SK-N-SH (cell line): Measurements from ENCODE around the gene MTMR11. TPM values are rescaled to one million over a fixed set of nuclear protein-coding genes. Genes with fewer than 3 reads are reported as not detected.

ENCODE experiments used
- CTCF ChIA-PET: fragments of 300-600, 350-600 bp; formaldehyde crosslinking; extraction: SDS; loops from one replicate; lab custom pipeline; 2021; lab: Yijun Ruan, JAX
- POLR2A ChIA-PET: fragments of 350-600 bp; sonication (Branson Sonifier 250); formaldehyde crosslinking; extraction: SDS; loops from one replicate; lab custom pipeline; 2020; ENCODE audit warnings: antibody characterized with exemption, inconsistent platforms; lab: Yijun Ruan, JAX
- DNase-seq: peaks from one replicate; pipeline ENCODE4 v3.0.0; 2012
- H2AFZ ChIP-seq: fragments of 200-600 bp; sonication (generic); 2 replicates; pipeline ENCODE4 v1.8.1; 2016; ENCODE audit warnings: antibody characterized with exemption, mild to moderate bottlenecking, low read depth
- H3F3A ChIP-seq: fragments of 200-600 bp; sonication (generic); replicated peaks from 2 replicates; pipeline ENCODE3; 2016; ENCODE audit warnings: antibody characterized with exemption, mild to moderate bottlenecking; ENCODE audit not compliant: insufficient read depth
- H3K27ac ChIP-seq, 2 experiments: fragments of 200-500 bp in 1 of 2; fragments of 200-600 bp in 1 of 2; sonication (Bioruptor generic) in 1 of 2; sonication (generic), shearing (Covaris generic) in 1 of 2; 2 replicates each; pipeline versions ENCODE4 v1.5.1 to v1.6.1; 2014 to 2016; ENCODE audit warnings: low read depth in 2 of 2, inconsistent platforms in 1 of 2, low read length in 1 of 2, mild to moderate bottlenecking in 1 of 2, mixed read lengths in 1 of 2
- H3K27me3 ChIP-seq: fragments of 200-600 bp; sonication (generic), shearing (Covaris generic); 2 replicates; pipeline ENCODE4 v1.6.1; 2016; ENCODE audit warnings: mixed run types; ENCODE audit not compliant: insufficient read depth
- H3K36me3 ChIP-seq, 2 experiments: fragments of 200-500 bp in 1 of 2; fragments of 200-600 bp in 1 of 2; sonication (Bioruptor generic) in 1 of 2; sonication (generic) in 1 of 2; replicated peaks in 1 of 2; 2 replicates each; pipeline versions ENCODE3 to v1.5.1; 2014 to 2016; ENCODE audit warnings: low read length in 1 of 2, mild to moderate bottlenecking in 1 of 2; ENCODE audit not compliant: insufficient read depth in 2 of 2, control insufficient read depth in 1 of 2
- H3K4me1 ChIP-seq, 2 experiments: fragments of 200-500 bp in 1 of 2; fragments of 200-600 bp in 1 of 2; sonication (Bioruptor generic) in 1 of 2; sonication (generic), shearing (Covaris generic) in 1 of 2; 2 replicates each; pipeline versions ENCODE4 v1.5.1 to v1.6.1; 2014 to 2016; ENCODE audit warnings: low read depth in 1 of 2, low read length in 1 of 2, mixed run types in 1 of 2; ENCODE audit not compliant: insufficient read depth in 2 of 2, control insufficient read depth in 1 of 2
- H3K4me2 ChIP-seq: fragments of 200-600 bp; sonication (generic), shearing (Covaris generic); 2 replicates; pipeline ENCODE4 v1.6.1; 2017; ENCODE audit warnings: mixed run types
- H3K4me3 ChIP-seq, 2 experiments: fragments of 200-500 bp in 1 of 2; fragments of 200-600 bp in 1 of 2; sonication (Bioruptor generic) in 1 of 2; sonication (generic), shearing (Covaris generic) in 1 of 2; 2 replicates each; pipeline versions ENCODE4 v1.5.1 to v1.8.1; 2014 to 2016; ENCODE audit warnings: low read depth in 2 of 2, inconsistent platforms in 1 of 2, low read length in 1 of 2, mild to moderate bottlenecking in 1 of 2, mixed read lengths in 1 of 2, moderate library complexity in 1 of 2
- H3K79me2 ChIP-seq: fragments of 200-600 bp; sonication (generic); 2 replicates; pipeline ENCODE4 v1.8.1; 2017; ENCODE audit warnings: mild to moderate bottlenecking; ENCODE audit not compliant: insufficient read depth
- H3K9ac ChIP-seq: fragments of 200-600 bp; sonication (generic); 2 replicates; pipeline ENCODE4 v1.6.1; 2017; ENCODE audit warnings: mixed run types
- H3K9me2 ChIP-seq: fragments of 200-600 bp; sonication (generic); 2 replicates; pipeline ENCODE4 v1.6.1; 2017; ENCODE audit warnings: mixed run types
- H3K9me3 ChIP-seq: fragments of 200-600 bp; sonication (generic); 2 replicates; pipeline ENCODE4 v1.6.1; 2017; ENCODE audit warnings: mixed run types, mild to moderate bottlenecking, moderate library complexity
- H4K20me1 ChIP-seq: fragments of 200-600 bp; sonication (generic); 2 replicates; pipeline ENCODE4 v1.6.1; 2017; ENCODE audit warnings: mild to moderate bottlenecking, mixed run types; ENCODE audit not compliant: insufficient read depth
- EP300 ChIP-seq, 2 experiments: IDR thresholded peaks; 2 replicates each; pipeline versions ENCODE4 v1.4.0 to v1.6.1; 2012; ENCODE audit warnings: borderline replicate concordance in 1 of 2, low read depth in 1 of 2, low read length in 1 of 2
- FOXJ3 ChIP-seq: sonication (generic); formaldehyde crosslinking; IDR thresholded peaks from 2 replicates; pipeline ENCODE4 v1.5.1; 2020; ENCODE audit warnings: mild to moderate bottlenecking, missing genetic modification reagents
- MEF2A ChIP-seq: IDR thresholded peaks from 2 replicates; pipeline ENCODE4 v1.4.0; 2012; ENCODE audit warnings: low read depth, borderline replicate concordance
- NFIC ChIP-seq: IDR thresholded peaks from 2 replicates; pipeline ENCODE4 v1.4.0; 2012; ENCODE audit warnings: borderline replicate concordance
- NRF1 ChIP-seq: IDR thresholded peaks from 2 replicates; pipeline ENCODE4 v1.6.1; 2012; ENCODE audit warnings: low read depth, mild to moderate bottlenecking, low read length
- RAD21 ChIP-seq: IDR thresholded peaks from 2 replicates; pipeline ENCODE4 v1.6.1; 2012; ENCODE audit warnings: mild to moderate bottlenecking, low read length
- RFX5 ChIP-seq: IDR thresholded peaks from 2 replicates; pipeline ENCODE4 v1.6.1; 2012; ENCODE audit warnings: mild to moderate bottlenecking, improper control_type of control experiment, low read length
- SMC3 ChIP-seq: IDR thresholded peaks from 2 replicates; pipeline ENCODE4 v1.6.1; 2012; ENCODE audit warnings: low read depth, low read length, improper control_type of control experiment
- TAF1 ChIP-seq: IDR thresholded peaks from 2 replicates; pipeline ENCODE4 v1.6.1; 2012; ENCODE audit warnings: low read depth, mild to moderate bottlenecking, low read length, moderate library complexity, borderline replicate concordance
- WGBS: methylation state at CpG from one replicate; pipeline ENCODE4 v1.1.6; 2017; ENCODE audit warnings: low lambda C conversion rate; 5-methylcytosine and 5-hydroxymethylcytosine counted together
- polyA plus RNA-seq, 3 experiments: library from polyadenylated mRNA; depleted of rRNA; stranded (reverse); fragments of >200 nt; gene quantifications; 2 replicates each; pipeline ENCODE4 v1.2.3, GENCODE V29; 2012
- TF ChIP-seq, protein P1 (sequence below): IDR thresholded peaks from 2 replicates; pipeline ENCODE4 v1.4.0; 2012; ENCODE audit warnings: low read depth, borderline replicate concordance
- TF ChIP-seq, protein P2 (sequence below): IDR thresholded peaks from 2 replicates; pipeline ENCODE4 v1.6.1; 2012; ENCODE audit warnings: mild to moderate bottlenecking, low read depth, low read length, moderate library complexity
- TF ChIP-seq, protein P3 (sequence below): fragments of 150-350 bp; IDR thresholded peaks from 2 replicates; pipeline ENCODE4 v1.6.1; 2017; ENCODE audit warnings: antibody characterized with exemption, low read length, low read depth, borderline replicate concordance
- TF ChIP-seq, protein P4 (sequence below): IDR thresholded peaks from 2 replicates; pipeline ENCODE4 v1.4.0; 2012; ENCODE audit warnings: low read depth, borderline replicate concordance

Gene MTMR11
- polyA plus RNA-seq, 1 of the 3 experiments (the other 2 are of a cell fraction), result 9.4 TPM

DNA sequence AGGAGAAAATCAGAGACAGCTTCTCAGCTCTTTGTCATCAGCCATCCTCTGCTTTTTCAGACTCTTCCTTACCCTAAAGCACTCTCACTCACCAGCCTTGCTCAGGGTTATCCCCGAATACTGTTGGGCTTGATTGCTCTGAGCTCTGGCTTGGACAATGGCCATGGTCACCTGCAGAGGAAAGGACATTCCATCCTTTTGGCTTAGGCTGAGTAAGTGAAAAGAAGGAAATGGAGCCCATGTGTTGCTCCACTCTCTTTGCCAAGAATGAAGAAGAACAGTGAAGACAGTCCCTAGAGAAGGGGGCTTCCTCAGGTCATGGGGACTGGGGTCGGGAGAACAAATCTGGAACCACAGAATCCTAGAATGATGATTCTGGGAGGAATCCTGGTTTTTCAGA is 2.3 kb downstream of the MTMR11 start:
- TF ChIP-seq SMC3, result no peak
- TF ChIP-seq NFIC, result no peak
- Histone ChIP-seq H3K4me2 (no peak overlapping the region), H4K20me1 (no peaks in the 10 kb centered on the region), H3F3A (peaks cover 15% of the 10 kb centered on the region), H3K4me1 (peaks cover 12 to 21% of the 10 kb centered on the region in 2 experiments; a peak in 3 of 4 replicates), H3K9me2 (no peaks in the 10 kb centered on the region), H3K27ac (no peak overlapping the region), H3K79me2 (no peaks in the 10 kb centered on the region), H2AFZ (no peak overlapping the region), H3K27me3 (no peaks in the 10 kb centered on the region), H3K4me3 (no peak overlapping the region), H3K9ac (no peak overlapping the region), H3K36me3 (peaks cover 0 to 14% of the 10 kb centered on the region in 2 experiments), H3K9me3 (no peaks in the 10 kb centered on the region)
- 85% methylated on average over 2 of the region's 2 CpGs for WGBS
- no peak for DNase-seq
- POLR2A ChIA-PET, result no interaction called here
- CTCF ChIA-PET, result no interaction called here

DNA sequence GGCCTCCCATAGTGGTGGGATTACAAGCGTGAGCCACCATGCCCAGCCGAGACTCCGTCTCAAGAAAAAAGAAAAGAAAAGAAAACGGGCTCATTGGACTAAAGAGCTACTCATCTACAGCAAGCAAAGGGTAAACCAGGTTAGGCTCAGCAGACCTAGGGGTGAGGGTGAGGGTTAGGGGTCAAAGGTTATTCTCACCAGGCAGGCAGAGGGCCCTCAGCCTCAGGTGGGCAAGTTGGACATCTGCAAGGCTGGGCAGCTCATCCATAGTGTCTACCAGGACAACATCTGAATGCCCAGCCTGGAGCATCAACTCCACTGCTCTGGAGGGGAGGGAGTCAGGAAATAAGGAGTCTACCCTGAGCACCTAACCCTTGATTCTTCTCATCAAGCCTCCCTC is 3.5 kb downstream of the MTMR11 start:
- no peak overlapping the region for H2AFZ ChIP-seq
- TF ChIP-seq, protein P1, sequence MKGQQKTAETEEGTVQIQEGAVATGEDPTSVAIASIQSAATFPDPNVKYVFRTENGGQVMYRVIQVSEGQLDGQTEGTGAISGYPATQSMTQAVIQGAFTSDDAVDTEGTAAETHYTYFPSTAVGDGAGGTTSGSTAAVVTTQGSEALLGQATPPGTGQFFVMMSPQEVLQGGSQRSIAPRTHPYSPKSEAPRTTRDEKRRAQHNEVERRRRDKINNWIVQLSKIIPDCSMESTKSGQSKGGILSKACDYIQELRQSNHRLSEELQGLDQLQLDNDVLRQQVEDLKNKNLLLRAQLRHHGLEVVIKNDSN, result no peak
- CTCF ChIA-PET, result no interaction called here
- H3K36me3 ChIP-seq, result peaks cover 0 to 14% of the 10 kb centered on the region in 2 experiments
- no peak overlapping the region for H3K4me2 ChIP-seq
- H3K9ac ChIP-seq, result no peak overlapping the region
- H3K27ac ChIP-seq, result no peak overlapping the region
- peaks cover 12 to 21% of the 10 kb centered on the region in 2 experiments for H3K4me1 ChIP-seq
- 98% methylated on average over 4 of the region's 4 CpGs for WGBS
- H3K79me2 ChIP-seq, result no peaks in the 10 kb centered on the region
- no peaks in the 10 kb centered on the region for H3K9me3 ChIP-seq
- H3K4me3 ChIP-seq, result no peak overlapping the region
- POLR2A ChIA-PET, result no interaction called here
- no peaks in the 10 kb centered on the region for H4K20me1 ChIP-seq
- H3F3A ChIP-seq, result peaks cover 10% of the 10 kb centered on the region
- no peaks in the 10 kb centered on the region for H3K9me2 ChIP-seq
- no peak for DNase-seq
- no peaks in the 10 kb centered on the region for H3K27me3 ChIP-seq

DNA sequence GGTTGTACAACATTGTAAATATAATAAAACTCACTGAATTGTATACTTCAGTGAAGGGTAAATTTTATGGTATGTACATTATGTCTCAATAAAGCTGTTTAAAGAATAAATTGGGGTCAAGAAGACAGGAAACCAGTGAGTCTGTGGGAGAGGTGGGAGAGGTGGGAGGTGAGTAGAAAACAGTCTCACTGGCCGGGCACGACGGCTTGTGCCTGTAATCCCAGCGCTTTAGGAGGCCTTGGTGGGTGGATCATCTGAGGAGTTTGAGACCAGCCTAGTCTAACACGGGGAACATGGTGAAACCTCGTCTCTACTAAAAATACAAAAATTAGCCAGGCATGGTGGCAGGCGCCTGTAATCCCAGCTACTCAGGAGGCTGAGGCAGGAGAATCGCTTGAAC is 4.2 kb downstream of the MTMR11 start:
- Histone ChIP-seq H3K4me1 (peaks cover 14% of the 10 kb centered on the region in 2 experiments), H2AFZ (no peak overlapping the region), H3K4me2 (no peak overlapping the region), H4K20me1 (no peaks in the 10 kb centered on the region), H3K36me3 (peaks cover 0 to 14% of the 10 kb centered on the region in 2 experiments), H3K9ac (no peak overlapping the region), H3K27ac (no peak overlapping the region), H3K9me2 (no peaks in the 10 kb centered on the region), H3K9me3 (no peaks in the 10 kb centered on the region), H3K27me3 (no peaks in the 10 kb centered on the region), H3K79me2 (peaks cover 1% of the 10 kb centered on the region), H3K4me3 (no peak overlapping the region), H3F3A (peaks cover 9% of the 10 kb centered on the region)
- POLR2A ChIA-PET, result no interaction called here
- no peak for DNase-seq
- 90% methylated on average over 8 of the region's 8 CpGs for WGBS
- CTCF ChIA-PET, result no interaction called here
- TF ChIP-seq TAF1, result no peak
- TF ChIP-seq FOXJ3, result no peak
- TF ChIP-seq EP300 (IDR thresholded peaks at IDR 0.05; ENCODE audit: borderline replicate concordance in 1 of 2, low read depth in 1 of 2, low read length in 1 of 2), result no peak
- TF ChIP-seq NFIC, result no peak
- TF ChIP-seq NRF1, result no peak
- no peak for TF ChIP-seq RAD21
- TF ChIP-seq, protein P1, result no peak
- TF ChIP-seq, protein P2, sequence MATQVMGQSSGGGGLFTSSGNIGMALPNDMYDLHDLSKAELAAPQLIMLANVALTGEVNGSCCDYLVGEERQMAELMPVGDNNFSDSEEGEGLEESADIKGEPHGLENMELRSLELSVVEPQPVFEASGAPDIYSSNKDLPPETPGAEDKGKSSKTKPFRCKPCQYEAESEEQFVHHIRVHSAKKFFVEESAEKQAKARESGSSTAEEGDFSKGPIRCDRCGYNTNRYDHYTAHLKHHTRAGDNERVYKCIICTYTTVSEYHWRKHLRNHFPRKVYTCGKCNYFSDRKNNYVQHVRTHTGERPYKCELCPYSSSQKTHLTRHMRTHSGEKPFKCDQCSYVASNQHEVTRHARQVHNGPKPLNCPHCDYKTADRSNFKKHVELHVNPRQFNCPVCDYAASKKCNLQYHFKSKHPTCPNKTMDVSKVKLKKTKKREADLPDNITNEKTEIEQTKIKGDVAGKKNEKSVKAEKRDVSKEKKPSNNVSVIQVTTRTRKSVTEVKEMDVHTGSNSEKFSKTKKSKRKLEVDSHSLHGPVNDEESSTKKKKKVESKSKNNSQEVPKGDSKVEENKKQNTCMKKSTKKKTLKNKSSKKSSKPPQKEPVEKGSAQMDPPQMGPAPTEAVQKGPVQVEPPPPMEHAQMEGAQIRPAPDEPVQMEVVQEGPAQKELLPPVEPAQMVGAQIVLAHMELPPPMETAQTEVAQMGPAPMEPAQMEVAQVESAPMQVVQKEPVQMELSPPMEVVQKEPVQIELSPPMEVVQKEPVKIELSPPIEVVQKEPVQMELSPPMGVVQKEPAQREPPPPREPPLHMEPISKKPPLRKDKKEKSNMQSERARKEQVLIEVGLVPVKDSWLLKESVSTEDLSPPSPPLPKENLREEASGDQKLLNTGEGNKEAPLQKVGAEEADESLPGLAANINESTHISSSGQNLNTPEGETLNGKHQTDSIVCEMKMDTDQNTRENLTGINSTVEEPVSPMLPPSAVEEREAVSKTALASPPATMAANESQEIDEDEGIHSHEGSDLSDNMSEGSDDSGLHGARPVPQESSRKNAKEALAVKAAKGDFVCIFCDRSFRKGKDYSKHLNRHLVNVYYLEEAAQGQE, result no peak
- no peak for TF ChIP-seq MEF2A
- TF ChIP-seq, protein P3, sequence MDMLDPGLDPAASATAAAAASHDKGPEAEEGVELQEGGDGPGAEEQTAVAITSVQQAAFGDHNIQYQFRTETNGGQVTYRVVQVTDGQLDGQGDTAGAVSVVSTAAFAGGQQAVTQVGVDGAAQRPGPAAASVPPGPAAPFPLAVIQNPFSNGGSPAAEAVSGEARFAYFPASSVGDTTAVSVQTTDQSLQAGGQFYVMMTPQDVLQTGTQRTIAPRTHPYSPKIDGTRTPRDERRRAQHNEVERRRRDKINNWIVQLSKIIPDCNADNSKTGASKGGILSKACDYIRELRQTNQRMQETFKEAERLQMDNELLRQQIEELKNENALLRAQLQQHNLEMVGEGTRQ, result no peak
- TF ChIP-seq, protein P4, sequence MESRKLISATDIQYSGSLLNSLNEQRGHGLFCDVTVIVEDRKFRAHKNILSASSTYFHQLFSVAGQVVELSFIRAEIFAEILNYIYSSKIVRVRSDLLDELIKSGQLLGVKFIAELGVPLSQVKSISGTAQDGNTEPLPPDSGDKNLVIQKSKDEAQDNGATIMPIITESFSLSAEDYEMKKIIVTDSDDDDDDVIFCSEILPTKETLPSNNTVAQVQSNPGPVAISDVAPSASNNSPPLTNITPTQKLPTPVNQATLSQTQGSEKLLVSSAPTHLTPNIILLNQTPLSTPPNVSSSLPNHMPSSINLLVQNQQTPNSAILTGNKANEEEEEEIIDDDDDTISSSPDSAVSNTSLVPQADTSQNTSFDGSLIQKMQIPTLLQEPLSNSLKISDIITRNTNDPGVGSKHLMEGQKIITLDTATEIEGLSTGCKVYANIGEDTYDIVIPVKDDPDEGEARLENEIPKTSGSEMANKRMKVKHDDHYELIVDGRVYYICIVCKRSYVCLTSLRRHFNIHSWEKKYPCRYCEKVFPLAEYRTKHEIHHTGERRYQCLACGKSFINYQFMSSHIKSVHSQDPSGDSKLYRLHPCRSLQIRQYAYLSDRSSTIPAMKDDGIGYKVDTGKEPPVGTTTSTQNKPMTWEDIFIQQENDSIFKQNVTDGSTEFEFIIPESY, result no peak
- TF ChIP-seq RFX5, result no peak
